HL-60 (cell line): ENCODE data around the gene ATP8A1.

ENCODE experiments used
- DNase-seq, 2 experiments: peaks; one replicate each; pipeline ENCODE4 v3.0.0-alpha.2; 2010 to 2020; ENCODE audit warnings: low read depth in 1 of 2, low spot score in 1 of 2
- H3K27ac ChIP-seq: fragments of 250-450 bp; sonication (Bioruptor Pico); replicated peaks from 2 replicates; pipeline ENCODE4 v1.5.1; 2020; ENCODE audit warnings: mild to moderate bottlenecking, moderate library complexity
- H3K27me3 ChIP-seq: fragments of 250-450 bp; sonication (Bioruptor Pico); 2 replicates; pipeline ENCODE4 v1.5.1; 2021; ENCODE audit warnings: mild to moderate bottlenecking, moderate library complexity; ENCODE audit not compliant: insufficient read depth, poor library complexity, severe bottlenecking
- H3K4me3 ChIP-seq: replicated peaks from 2 replicates; pipeline ENCODE4 v1.5.1; 2011; ENCODE audit warnings: mild to moderate bottlenecking, control low read depth, low read length; ENCODE audit not compliant: insufficient read depth
- GABPA ChIP-seq: IDR thresholded peaks from 2 replicates; pipeline ENCODE4 v1.6.1; 2012; ENCODE audit warnings: low read depth
- POLR2AphosphoS5 ChIP-seq: IDR thresholded peaks from 2 replicates; pipeline ENCODE4 v1.6.1; 2012; ENCODE audit warnings: low read depth
- SPI1 ChIP-seq: IDR thresholded peaks from 2 replicates; pipeline ENCODE4 v1.6.1; 2012; ENCODE audit warnings: low read depth, mild to moderate bottlenecking, borderline replicate concordance
- TF ChIP-seq, protein P1 (sequence below): IDR thresholded peaks from one replicate; pipeline ENCODE4 v1.5.1; 2011; ENCODE audit warnings: low read length, control low read depth, inconsistent platforms; ENCODE audit not compliant: insufficient read depth
- TF ChIP-seq, protein P2 (sequence below): IDR thresholded peaks from 2 replicates; pipeline ENCODE4 v1.6.1; 2012; ENCODE audit warnings: low read depth; ENCODE audit not compliant: insufficient replicate concordance

Gene ATP8A1

DNA sequence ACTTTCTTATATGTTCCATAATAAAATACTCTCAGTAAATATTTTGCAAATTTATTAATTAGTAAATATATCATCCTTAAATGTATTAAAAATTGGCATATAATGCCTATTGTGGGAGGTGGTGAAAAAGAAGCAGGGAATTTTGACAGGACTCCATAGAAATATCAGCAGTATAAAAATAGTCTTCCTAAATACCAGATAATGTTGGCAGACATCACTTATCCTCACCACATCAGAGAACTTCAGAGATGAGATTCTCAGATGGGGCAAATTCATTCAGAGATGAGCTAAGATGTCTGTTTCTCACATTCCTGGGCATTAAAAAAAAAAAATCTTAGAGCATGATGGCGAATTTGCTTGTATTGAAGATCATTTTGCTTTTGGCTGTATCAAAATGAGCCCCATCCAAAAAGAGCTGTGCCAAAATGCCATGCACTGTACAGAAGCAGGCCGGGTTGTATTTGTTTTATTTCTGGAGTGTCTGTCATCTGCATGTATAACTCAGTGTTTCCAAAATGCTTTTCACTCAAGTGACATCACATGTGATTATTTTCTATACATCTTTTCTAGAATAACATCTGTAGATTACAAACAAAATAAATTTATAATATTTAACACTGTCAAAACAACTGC, 41.7 kb downstream of the ATP8A1 start:
- no peak for TF ChIP-seq SPI1
- TF ChIP-seq, protein P1, sequence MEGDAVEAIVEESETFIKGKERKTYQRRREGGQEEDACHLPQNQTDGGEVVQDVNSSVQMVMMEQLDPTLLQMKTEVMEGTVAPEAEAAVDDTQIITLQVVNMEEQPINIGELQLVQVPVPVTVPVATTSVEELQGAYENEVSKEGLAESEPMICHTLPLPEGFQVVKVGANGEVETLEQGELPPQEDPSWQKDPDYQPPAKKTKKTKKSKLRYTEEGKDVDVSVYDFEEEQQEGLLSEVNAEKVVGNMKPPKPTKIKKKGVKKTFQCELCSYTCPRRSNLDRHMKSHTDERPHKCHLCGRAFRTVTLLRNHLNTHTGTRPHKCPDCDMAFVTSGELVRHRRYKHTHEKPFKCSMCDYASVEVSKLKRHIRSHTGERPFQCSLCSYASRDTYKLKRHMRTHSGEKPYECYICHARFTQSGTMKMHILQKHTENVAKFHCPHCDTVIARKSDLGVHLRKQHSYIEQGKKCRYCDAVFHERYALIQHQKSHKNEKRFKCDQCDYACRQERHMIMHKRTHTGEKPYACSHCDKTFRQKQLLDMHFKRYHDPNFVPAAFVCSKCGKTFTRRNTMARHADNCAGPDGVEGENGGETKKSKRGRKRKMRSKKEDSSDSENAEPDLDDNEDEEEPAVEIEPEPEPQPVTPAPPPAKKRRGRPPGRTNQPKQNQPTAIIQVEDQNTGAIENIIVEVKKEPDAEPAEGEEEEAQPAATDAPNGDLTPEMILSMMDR: no peak
- TF ChIP-seq GABPA: no peak
- Histone ChIP-seq H3K27ac (no peak overlapping the region), H3K27me3 (no peaks in the 10 kb centered on the region), H3K4me3 (no peak overlapping the region)
- DNase-seq: no peak

DNA sequence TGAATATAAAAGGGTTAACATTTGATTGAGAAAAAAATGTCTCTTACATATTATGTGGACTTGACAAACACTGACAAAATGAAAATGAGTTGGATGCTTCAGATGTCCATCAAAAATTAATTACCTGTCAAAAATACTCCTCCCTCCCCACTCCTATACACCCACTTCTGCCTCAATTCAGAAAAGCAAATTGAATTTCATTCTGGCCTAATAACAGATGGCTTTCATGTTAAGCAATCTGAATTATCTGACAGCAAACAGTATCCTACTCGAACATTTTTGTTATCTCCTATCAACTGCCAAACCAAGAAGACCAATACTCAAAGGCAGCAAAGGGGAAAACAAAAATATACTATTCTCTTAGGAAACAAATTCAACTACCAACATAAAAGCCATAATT, 44.0 kb downstream of the ATP8A1 start:
- Histone ChIP-seq H3K27ac (no peak overlapping the region), H3K4me3 (no peak overlapping the region), H3K27me3 (no peaks in the 10 kb centered on the region)
- TF ChIP-seq, protein P2, sequence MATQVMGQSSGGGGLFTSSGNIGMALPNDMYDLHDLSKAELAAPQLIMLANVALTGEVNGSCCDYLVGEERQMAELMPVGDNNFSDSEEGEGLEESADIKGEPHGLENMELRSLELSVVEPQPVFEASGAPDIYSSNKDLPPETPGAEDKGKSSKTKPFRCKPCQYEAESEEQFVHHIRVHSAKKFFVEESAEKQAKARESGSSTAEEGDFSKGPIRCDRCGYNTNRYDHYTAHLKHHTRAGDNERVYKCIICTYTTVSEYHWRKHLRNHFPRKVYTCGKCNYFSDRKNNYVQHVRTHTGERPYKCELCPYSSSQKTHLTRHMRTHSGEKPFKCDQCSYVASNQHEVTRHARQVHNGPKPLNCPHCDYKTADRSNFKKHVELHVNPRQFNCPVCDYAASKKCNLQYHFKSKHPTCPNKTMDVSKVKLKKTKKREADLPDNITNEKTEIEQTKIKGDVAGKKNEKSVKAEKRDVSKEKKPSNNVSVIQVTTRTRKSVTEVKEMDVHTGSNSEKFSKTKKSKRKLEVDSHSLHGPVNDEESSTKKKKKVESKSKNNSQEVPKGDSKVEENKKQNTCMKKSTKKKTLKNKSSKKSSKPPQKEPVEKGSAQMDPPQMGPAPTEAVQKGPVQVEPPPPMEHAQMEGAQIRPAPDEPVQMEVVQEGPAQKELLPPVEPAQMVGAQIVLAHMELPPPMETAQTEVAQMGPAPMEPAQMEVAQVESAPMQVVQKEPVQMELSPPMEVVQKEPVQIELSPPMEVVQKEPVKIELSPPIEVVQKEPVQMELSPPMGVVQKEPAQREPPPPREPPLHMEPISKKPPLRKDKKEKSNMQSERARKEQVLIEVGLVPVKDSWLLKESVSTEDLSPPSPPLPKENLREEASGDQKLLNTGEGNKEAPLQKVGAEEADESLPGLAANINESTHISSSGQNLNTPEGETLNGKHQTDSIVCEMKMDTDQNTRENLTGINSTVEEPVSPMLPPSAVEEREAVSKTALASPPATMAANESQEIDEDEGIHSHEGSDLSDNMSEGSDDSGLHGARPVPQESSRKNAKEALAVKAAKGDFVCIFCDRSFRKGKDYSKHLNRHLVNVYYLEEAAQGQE: no peak
- TF ChIP-seq, protein P1: no peak
- TF ChIP-seq GABPA (no peak), SPI1 (no peak), POLR2AphosphoS5 (no peak)
- no peak for DNase-seq

DNA sequence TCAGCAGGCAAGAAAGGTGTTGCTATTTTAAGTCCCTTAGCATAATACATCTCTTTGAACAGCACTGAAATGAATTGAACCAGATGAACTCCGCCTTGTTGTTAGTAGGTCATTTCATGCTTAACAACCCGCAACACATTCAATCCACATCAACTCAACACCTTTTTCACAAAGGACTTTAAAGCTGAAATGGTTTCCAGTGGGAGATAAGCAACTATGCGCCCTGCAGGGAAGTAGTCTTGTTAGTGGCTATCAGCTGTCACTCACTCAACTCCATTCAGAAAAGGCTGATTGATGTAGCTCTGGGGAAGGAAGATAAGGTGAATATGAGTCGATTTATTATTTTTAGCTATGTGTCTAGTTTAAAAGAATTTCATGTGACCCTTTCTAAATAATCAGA, 46.0 kb downstream of the ATP8A1 start:
- TF ChIP-seq, protein P1: no peak
- TF ChIP-seq GABPA: no peak
- no peak for TF ChIP-seq SPI1
- TF ChIP-seq, protein P2: no peak
- no peak for TF ChIP-seq POLR2AphosphoS5
- H3K27me3 ChIP-seq: no peaks in the 10 kb centered on the region
- H3K27ac ChIP-seq: no peak overlapping the region
- H3K4me3 ChIP-seq: no peak overlapping the region
- no peak for DNase-seq

DNA sequence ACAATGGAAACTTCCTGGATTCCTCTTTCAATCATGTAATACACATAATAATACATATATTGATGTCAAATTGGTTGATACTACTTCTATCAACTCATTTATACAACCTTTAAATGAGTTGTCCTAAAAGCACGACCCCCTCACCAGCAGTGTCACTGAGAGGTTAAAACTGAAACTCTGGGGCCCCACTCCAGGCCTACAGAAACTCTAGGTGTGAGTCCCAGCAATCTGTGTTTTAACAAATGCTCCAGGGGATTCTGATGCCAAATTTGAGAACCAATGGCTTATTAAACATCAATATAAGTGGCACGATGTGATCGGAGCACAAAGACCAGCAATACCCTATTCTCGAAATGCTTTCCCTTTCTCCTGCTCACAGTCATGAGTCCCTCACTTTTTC, 47.9 kb downstream of the ATP8A1 start:
- DNase-seq: no peak
- H3K4me3 ChIP-seq: no peak overlapping the region
- H3K27me3 ChIP-seq: no peaks in the 10 kb centered on the region
- no peak overlapping the region for H3K27ac ChIP-seq
- TF ChIP-seq GABPA (no peak), POLR2AphosphoS5 (no peak), SPI1 (no peak)
- TF ChIP-seq, protein P2: no peak
- TF ChIP-seq, protein P1: no peak
